CD4-positive, alpha-beta T cell treated with Interleukin-17A for 1 hour (primary cell): ENCODE results near the gene TMEM176B.
A peak's percentile ranks its signal among the peaks of the same experiment; 100 is the strongest.
"Not testable (repeated sequence)": the region's sequence is repeated elsewhere in the genome, so short reads cannot be mapped to it uniquely, and the experiment has no call there.

Experiments used
- DNase-seq: peaks from one replicate; pipeline ENCODE4 v3.0.0-alpha.2; 2020

TMEM176B gene

DNA sequence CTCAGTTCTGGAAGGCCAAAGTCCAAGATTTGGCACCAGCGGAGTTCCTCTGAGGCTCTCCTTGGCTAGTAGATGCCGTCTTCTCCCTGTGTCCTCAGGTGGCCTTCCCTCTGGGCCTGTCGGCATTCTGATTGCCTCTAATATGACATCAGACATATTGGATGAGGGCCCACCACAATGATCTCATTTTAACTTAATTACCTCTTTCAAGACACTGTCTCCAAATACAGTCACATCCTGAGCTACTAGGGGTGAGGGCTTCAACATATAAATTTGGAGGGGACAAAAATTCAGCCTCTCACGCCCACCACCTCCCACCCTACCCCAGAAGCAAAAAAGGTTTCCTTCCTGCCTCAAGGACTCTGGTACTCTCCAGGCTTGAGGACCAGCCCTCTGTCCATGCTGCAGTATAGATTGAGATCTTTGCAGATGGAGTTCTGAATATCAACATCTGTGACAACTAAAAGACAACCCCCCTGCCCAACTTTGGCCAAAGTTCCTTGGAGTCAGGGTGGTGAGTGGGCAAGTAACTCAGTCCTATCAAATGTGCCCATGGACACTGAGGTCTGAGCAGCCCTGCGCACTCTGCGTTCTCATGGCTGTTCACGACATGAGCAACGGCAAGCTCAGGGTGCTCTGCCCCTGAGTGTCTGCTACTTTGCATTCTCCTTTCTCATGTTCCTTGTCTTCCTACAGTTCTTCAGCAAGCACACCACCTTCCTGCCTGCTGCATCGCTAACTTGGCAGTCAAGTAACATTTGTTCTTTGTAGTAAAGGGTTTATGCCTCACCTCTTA is 11.5 kb downstream of the TMEM176B start:
- DNase-seq = no peak

DNA sequence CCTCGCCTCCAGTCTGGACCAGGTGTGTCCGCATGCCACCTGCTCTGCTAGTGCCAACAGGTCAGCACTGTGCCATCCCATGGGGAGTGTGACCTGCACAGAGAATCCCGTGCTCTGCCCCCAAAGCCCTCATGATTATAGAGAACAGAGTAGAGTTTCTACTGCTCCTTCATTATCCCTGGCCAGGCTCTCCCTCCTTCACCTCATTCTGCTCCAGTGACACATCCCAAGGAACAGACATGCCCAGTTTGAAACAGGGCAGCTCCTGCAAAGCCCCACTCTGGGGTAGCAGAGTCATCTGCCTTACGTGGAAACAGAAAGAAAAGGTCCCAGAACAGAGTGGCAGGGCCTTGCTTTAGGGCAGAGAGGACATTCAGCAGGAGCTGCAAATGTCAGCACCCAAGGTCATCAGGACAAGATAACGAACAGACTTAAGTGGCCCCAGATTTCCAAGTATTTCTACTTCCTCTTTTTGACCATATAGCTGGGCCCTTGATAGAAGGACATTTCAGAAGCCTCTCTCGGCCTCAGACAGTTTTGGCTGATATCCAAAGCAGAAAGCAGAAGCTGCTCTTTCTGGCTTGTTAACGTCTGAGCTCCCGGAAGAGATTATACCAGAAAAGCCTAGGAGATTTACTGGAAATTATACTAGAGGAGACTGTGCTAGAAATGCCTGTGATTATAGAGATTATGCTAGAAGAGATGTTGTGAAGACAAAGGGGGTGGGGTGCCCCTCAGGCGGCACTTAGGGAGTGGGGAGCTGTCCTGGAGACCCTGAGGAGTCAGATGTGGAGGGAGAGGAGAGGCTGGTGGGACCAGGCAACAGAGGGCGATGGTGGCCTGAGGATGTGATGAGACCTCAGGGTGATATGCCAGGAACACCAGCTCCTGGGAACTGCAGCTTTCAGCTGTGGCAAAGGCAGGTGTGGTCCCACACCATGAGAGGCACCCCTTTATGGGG is 12.6 kb downstream of the TMEM176B start:
- peak; percentile 19 for DNase-seq

GRCh38 chr7:150784954-150785353 is 15.2 kb downstream of the TMEM176B start:
- DNase-seq = no peak

DNA sequence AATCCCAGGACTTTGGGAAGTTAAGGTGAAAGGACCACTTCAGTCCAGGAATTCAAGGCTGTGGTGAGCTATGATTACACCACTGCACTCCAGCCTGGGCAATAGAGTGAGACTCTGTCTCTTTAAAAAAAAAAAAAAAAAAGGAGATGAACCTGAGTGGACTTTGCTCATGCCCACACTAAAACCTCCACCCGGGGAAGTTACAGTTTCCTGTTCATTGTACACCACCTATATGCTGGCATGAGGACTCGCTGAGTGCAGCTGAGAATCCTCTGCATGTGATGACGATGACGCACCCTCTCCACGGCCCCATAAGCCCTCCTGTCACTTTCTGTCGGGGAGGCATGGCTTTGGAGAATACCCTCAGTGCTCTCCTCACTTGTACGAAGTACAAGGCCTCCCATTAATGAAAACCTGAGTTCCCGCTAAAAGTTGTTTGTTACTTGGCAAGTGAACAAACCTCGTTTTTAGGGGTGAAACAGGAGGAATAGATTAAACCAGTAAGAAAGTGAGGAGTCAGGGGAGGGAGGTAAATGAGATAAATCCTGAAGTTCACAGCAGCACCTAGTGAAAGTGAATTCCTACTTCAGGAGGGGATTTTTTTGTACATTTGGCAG is 15.9 kb downstream of the TMEM176B start:
- no peak for DNase-seq

GRCh38 chr7:150781961-150782360 is 18.2 kb downstream of the TMEM176B start:
- DNase-seq = no peak

GRCh38 chr7:150781103-150781502 is 19.1 kb downstream of the TMEM176B start:
- DNase-seq = peak; percentile 13

DNA sequence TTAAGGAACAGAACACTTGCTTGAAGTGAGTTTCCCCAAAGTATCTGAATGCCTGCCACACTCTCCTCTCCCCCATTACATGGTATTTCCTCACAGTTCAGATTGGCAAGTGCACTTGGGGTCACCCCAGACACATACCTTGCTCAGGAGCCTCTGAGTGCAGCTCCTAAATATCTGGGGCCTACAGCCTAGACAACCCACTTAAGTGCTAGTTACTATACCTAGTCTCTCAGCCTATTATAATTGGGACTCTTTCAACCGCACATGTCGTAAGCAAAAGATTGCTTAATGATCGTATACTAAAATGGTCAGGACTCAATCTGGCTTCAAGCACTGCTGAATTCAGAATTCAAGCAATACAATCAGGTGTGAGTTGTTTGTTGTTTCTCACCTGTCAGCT is 19.9 kb downstream of the TMEM176B start:
- DNase-seq = no peak

- peak; percentile 74 for DNase-seq
These were observed 21.3 kb downstream of the TMEM176B start for GRCh38 chr7:150778738-150779301.

- DNase-seq = no peak
These were observed 22.0 kb downstream of the TMEM176B start for GRCh38 chr7:150778014-150778737.

GRCh38 chr7:150774131-150774530 is 26.0 kb downstream of the TMEM176B start:
- not testable (repeated sequence) for DNase-seq

DNA sequence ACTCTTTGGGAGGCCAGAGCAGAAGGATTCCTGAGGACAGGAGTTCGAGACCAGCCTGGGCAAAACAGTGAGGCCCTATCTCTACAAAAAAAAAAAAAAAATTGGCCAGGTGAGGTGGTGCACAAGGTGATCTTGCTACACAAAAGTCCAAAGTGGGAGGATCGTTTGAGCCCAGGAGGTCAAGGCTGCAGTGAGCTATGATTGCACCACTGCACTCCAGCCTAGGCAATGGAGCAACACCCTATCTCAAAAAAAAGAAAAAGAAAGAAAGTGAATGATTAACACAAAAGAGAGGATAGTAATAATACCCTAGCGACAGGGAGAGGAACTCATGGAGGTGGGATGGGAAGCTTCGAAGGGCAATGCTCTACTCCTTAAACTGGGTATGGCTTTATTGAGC is 30.4 kb downstream of the TMEM176B start:
- no peak for DNase-seq

- no peak for DNase-seq
These were observed 33.8 kb downstream of the TMEM176B start for GRCh38 chr7:150766334-150766709.

DNA sequence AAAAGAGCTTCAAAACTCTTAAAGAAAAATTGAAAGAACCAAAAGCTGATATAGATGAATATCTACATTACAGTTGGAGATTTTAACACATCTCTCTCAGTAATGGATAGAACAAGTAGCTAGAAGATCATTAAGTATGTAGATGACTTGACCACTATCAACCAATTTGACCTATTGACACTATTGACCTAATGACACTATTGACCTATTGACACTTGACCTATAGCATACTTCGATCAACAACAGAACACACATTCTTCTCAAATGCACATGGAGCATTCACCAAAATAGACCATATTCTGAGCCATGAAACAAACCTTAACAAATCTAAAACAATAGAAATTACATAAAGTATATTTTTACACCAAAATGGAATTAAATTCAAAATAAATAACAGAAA is 40.7 kb downstream of the TMEM176B start:
- no peak for DNase-seq

DNA sequence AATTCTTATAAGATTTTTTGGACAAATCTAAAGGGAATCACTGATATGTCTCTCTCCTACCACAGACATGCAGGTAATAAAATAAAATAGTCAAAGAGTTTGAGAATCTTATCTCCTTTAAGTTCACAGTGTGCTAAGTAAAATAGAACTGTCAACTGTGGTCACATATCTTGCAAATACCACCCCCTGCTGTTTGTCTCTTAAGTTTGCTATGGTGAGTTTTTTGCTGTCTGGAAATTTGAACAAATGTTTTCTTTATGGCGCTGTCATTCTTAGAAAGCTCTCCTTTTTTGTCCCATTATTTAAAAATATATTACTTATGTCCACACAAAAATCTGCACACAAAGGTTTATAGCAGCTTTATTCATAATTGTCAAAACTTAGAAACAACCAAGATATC is 43.3 kb downstream of the TMEM176B start:
- DNase-seq = peak; percentile 81

GRCh38 chr7:150756166-150756565 is 44.0 kb downstream of the TMEM176B start:
- no peak for DNase-seq

DNA sequence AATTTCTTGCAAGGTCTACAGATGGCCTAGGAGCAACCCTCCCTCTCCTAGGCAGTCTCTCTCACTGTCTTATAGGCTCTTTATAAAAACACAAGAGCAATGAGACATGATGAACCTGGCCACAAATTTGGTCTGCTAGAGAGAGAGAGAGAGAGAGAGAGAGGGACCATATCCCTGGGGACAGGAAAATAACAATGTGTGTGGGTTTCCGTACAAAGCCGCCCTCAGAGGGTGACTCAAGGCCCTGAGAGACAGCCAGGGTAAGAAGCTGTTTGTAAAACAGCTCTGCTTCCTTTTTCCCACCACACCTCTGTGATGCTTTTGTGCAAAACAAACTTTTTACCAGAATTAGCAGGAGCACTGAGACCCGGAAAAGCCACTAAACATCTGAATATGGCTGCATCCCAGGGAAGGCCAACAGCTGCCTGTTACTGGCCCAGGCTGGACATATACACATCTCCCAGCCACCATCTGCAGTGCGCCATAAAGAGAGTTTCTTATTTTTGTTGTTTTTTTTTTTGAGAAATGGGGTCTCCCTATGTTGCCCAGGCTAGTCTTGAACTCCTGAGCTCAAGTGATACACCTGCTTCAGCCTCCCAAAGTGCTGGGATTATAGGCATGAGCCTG is 44.6 kb downstream of the TMEM176B start:
- DNase-seq = peak; percentile 88

DNA sequence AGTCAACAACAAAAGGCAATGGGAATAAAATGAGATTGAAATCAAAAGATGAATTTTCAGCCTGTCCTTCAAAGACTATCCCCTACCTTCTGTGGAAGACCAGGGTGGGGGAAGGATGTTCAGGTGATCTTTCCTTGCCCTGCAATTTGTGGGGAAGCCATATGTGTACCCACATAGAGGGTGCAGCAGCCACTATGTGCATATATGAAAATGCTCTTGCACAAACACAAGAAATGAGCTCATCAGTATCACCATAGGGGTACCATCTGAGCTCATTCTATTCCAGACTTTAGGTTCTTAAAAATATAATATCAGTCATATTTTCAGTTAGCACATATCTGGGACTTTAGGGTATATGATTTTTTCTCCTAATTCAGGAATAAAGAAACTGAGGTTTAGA is 45.2 kb downstream of the TMEM176B start:
- DNase-seq = no peak

DNA sequence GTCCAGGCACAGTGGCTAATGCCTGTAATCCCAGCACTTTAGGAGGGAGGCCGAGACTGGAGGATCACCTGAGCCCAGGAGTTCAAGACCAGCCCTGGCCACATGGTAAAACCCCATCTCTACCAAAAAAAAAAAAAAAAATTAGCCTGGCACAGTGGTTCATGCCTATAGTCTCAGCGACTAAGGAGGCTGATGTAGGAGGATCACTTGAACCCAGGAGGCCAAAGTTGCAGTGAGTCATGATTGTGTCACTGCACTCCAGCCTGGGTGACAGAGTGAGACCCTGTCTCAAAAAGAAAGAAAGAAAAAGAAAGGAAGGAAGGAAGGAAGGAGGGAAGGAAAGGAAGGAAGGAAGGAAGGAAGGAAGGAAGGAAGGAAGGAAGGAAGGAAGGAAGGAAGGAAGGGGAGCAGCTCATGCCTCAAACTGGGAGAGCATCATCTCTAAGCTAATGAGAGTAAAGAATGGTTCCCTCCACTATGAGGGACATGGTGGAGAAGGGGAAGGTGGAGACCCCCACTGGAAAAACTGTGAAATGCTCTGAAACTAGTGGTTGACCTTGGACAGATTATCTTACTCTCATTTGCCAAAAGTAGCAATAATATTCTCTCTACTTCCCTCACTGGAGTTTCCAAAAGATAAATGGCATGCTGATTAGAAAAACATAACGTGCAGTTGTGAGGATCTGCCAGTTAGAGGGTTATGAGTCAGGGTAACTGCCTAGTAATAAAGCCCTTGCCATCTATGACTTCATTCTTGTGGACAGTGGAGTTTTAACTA is 46.1 kb downstream of the TMEM176B start:
- peak; percentile 62 for DNase-seq

DNA sequence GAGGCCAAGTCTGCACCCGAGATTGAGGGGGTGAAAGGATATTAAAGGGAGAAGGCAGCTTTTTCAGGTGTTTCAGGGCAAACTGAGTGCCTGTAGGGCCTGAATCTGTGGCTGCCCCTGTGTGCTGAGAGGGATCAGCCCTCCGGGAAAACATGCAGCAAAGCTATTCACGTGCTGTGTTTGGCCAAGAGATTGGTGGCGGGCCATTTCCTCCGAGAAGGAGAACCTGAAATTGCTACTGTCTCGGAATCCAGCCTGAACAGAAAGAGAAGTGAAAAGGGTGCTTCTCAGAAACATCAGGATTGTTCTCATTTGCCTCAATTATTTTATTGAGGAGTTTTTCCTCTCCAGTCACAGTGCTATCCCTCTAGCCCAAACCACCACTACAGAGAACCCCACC is 46.9 kb downstream of the TMEM176B start:
- no peak for DNase-seq

DNA sequence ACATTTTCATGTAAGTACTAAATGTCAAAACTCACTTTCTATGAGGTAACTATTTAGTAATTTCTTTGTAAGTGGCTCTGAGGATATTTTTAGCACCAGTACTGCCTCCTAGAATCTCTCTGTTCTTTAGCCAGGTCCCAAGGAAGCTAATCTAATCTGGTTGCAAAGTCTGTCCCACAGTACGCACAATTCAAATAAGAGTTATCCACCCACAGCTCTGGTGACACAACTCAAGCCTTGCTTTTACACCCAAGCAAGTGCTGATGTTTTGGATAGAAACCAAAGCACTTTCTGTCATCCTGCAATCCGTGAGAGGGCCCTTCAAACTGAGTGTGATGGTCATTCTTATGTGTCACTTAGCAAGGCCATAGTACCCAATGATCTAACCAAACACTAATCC is 48.5 kb downstream of the TMEM176B start:
- DNase-seq = no peak

- no peak for DNase-seq
These were observed 51.8 kb downstream of the TMEM176B start for GRCh38 chr7:150748376-150748775.
